Measurements from ENCODE around the gene GLT1D1. TPM values are rescaled to one million over a fixed set of nuclear protein-coding genes. Genes with fewer than 3 reads are reported as not detected.

Gene GLT1D1
- total and polyA plus RNA-seq, 2 donors (not counting 3 experiments of a cell fraction or from before 2014, with no cell fraction given) = not detected

GRCh38 chr12:128840862-128841468, 12.3 kb upstream of the GLT1D1 start:
- CTCF ChIA-PET = no interaction called here
- no peaks in the 10 kb centered on the region for H3K9me1 ChIP-seq (replicated peaks; ENCODE audit: control insufficient read depth, extremely low read depth, insufficient read depth, low read length)
- TF ChIP-seq EZH2 (IDR thresholded peaks at IDR 0.05; ENCODE audit: borderline replicate concordance, low read depth, low read length, severe bottlenecking) = no peak
- no peak for TF ChIP-seq POLR2A (IDR thresholded peaks at IDR 0.05; ENCODE audit: low read depth, low read length)
- TF ChIP-seq JUN (IDR thresholded peaks at IDR 0.05; ENCODE audit: borderline replicate concordance, insufficient read depth, insufficient read length, low read depth) = no peak
- TF ChIP-seq, protein P1, sequence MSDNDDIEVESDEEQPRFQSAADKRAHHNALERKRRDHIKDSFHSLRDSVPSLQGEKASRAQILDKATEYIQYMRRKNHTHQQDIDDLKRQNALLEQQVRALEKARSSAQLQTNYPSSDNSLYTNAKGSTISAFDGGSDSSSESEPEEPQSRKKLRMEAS (IDR thresholded peaks at IDR 0.05; ENCODE audit: insufficient read depth, insufficient read length) = no peak
- H3K4me1 ChIP-seq (ENCODE audit: control insufficient read depth, extremely low read depth, insufficient read depth, low read length) = no peaks in the 10 kb centered on the region
- no peak overlapping the region for H3K9ac ChIP-seq (replicated peaks; ENCODE audit: extremely low read depth, insufficient read depth, low read length)
- H3K4me3 ChIP-seq (replicated peaks in 1 of 3; ENCODE audit: insufficient read depth in 1 of 3, low read depth in 1 of 3, low read length in 3 of 3) = no peak overlapping the region
- POLR2A ChIA-PET = no interaction called here
- no peaks in the 10 kb centered on the region for H4K20me1 ChIP-seq (replicated peaks; ENCODE audit: control insufficient read depth, extremely low read depth, insufficient read depth, low read length)
- H3K79me2 ChIP-seq (ENCODE audit: control insufficient read depth, insufficient read depth, low read length) = no peaks in the 10 kb centered on the region
- H3K27me3 ChIP-seq (ENCODE audit: control insufficient read depth in 2 of 2, insufficient read depth in 2 of 2, low read length in 2 of 2) = no peaks in the 10 kb centered on the region
- H2AFZ ChIP-seq (ENCODE audit: low read depth, low read length) = no peak overlapping the region
- intact Hi-C loops (cut with micrococcal nuclease) = no loop called here
- H3K27ac ChIP-seq (ENCODE audit: insufficient read depth, low read depth, low read length) = no peak overlapping the region
- FAIRE-seq = no peak
- no peaks in the 10 kb centered on the region for H3K9me3 ChIP-seq (replicated peaks; ENCODE audit: control insufficient read depth, insufficient read depth, low read length)
- no TSS peak for BruUV-seq (replicated peaks)
- no peaks in the 10 kb centered on the region for H3K36me3 ChIP-seq (ENCODE audit: control insufficient read depth in 2 of 2, extremely low read depth in 1 of 2, insufficient read depth in 2 of 2, low read length in 2 of 2)
- no peak overlapping the region for H3K4me2 ChIP-seq (ENCODE audit: insufficient read depth, low read length)
- DNase-seq (ENCODE audit: low read depth, low spot score) = no peak
- dilution Hi-C loops (cut with MboI; ENCODE audit: extremely low pct_ligation_motif_present, low sequenced_read_pairs) = no loop called here

DNA sequence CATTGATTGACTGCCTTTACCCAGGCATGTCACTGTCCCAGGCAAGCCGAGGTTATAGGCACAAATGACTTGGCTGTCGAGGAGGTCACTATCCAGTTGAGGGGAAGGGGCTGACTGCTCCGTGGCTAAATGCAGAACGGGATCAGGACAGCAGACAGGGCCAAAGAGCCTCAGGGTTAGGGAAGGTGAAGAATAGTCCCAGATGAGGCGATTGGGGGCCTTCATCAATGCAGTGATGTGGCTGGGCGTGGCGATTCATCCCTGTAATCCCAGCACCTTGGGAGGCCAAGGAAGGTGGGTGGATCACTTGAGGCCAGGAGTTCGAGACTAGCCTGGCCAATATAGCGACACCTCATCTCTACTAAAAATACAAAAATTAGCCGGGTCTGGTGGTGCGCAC, 10.7 kb upstream of the GLT1D1 start:
- no TSS peak for BruUV-seq (replicated peaks)
- Histone ChIP-seq H3K36me3 (ENCODE audit: control insufficient read depth in 2 of 2, extremely low read depth in 1 of 2, insufficient read depth in 2 of 2, low read length in 2 of 2) (no peaks in the 10 kb centered on the region), H3K4me1 (ENCODE audit: control insufficient read depth, extremely low read depth, insufficient read depth, low read length) (no peaks in the 10 kb centered on the region), H3K79me2 (ENCODE audit: control insufficient read depth, insufficient read depth, low read length) (no peaks in the 10 kb centered on the region), H3K9ac (replicated peaks; ENCODE audit: extremely low read depth, insufficient read depth, low read length) (no peak overlapping the region), H3K9me1 (replicated peaks; ENCODE audit: control insufficient read depth, extremely low read depth, insufficient read depth, low read length) (no peaks in the 10 kb centered on the region), H3K4me3 (replicated peaks in 1 of 3; ENCODE audit: insufficient read depth in 1 of 3, low read depth in 1 of 3, low read length in 3 of 3) (no peak overlapping the region), H2AFZ (ENCODE audit: low read depth, low read length) (no peak overlapping the region), H4K20me1 (replicated peaks; ENCODE audit: control insufficient read depth, extremely low read depth, insufficient read depth, low read length) (no peaks in the 10 kb centered on the region), H3K9me3 (replicated peaks; ENCODE audit: control insufficient read depth, insufficient read depth, low read length) (no peaks in the 10 kb centered on the region), H3K27me3 (ENCODE audit: control insufficient read depth in 2 of 2, insufficient read depth in 2 of 2, low read length in 2 of 2) (no peaks in the 10 kb centered on the region), H3K4me2 (ENCODE audit: insufficient read depth, low read length) (no peak overlapping the region), H3K27ac (ENCODE audit: insufficient read depth, low read depth, low read length) (no peak overlapping the region)
- FAIRE-seq (no peak), DNase-seq (ENCODE audit: low read depth, low spot score) (no peak)
- TF ChIP-seq GATA2 (IDR thresholded peaks at IDR 0.05; ENCODE audit: insufficient read depth, insufficient read length, low read depth, low read length) = no peak
- TF ChIP-seq FOS (IDR thresholded peaks at IDR 0.05; ENCODE audit: borderline replicate concordance, insufficient read depth, low read length) = no peak
- TF ChIP-seq JUN (IDR thresholded peaks at IDR 0.05; ENCODE audit: borderline replicate concordance, insufficient read depth, insufficient read length, low read depth) = no peak
- TF ChIP-seq POLR2A (IDR thresholded peaks at IDR 0.05; ENCODE audit: low read depth, low read length) = no peak
- TF ChIP-seq CTCF (IDR thresholded peaks at IDR 0.05; ENCODE audit: extremely low read depth in 1 of 2, insufficient read depth in 1 of 2, low read depth in 1 of 2, low read length in 2 of 2) = no peak
- TF ChIP-seq MYC (IDR thresholded peaks at IDR 0.05; ENCODE audit: low read depth, low read length) = no peak
- no peak for TF ChIP-seq POLR2AphosphoS5 (IDR thresholded peaks at IDR 0.05; ENCODE audit: insufficient read depth, low read depth, low read length)
- TF ChIP-seq, protein P1 (IDR thresholded peaks at IDR 0.05; ENCODE audit: insufficient read depth, insufficient read length) = no peak
- no peak for TF ChIP-seq EZH2 (IDR thresholded peaks at IDR 0.05; ENCODE audit: borderline replicate concordance, low read depth, low read length, severe bottlenecking)
- dilution Hi-C loops (cut with MboI; ENCODE audit: extremely low pct_ligation_motif_present, low sequenced_read_pairs) (no loop called here), intact Hi-C loops (cut with micrococcal nuclease) (no loop called here)
- CTCF ChIA-PET = no interaction called here
- POLR2A ChIA-PET = no interaction called here

Measured in endothelial cell of umbilical vein (primary cell).